NCI-H526 (cell line): ENCODE measurements around the gene ALK.
"Not testable (repeated sequence)": the region's sequence is repeated elsewhere in the genome, so short reads cannot be mapped to it uniquely, and the experiment has no call there.

Experiments used
- DNase-seq, 2 experiments: peaks; one replicate each; lab custom pipeline; 2025; lab: John Stamatoyannopoulos, UW

ALK gene

GRCh38 chr2:29755233-29755632 is 166.2 kb downstream of the ALK start:
- no peak for DNase-seq

- no peak for DNase-seq
Measured at GRCh38 chr2:29753671-29754444, 167.5 kb downstream of the ALK start.

DNA sequence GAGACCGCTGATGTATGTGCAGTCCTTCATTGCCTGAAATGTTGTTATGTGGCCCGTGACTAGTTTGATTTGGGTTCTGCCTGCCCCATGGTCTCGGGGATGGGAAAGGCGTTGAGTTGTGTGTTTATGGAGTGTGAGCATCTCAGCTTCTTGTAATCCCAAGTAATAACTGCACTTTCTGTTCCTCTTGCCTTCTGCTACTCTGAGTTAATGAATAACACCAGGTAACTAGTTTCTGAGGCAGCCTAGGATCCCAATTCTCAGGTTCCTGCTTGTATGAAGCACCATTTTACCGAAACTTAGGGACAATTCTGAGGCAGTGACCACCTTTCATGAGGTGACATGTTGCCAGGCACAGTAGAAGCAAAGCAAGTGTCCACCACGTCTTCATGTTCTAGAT is 170.0 kb downstream of the ALK start:
- no peak for DNase-seq

DNA sequence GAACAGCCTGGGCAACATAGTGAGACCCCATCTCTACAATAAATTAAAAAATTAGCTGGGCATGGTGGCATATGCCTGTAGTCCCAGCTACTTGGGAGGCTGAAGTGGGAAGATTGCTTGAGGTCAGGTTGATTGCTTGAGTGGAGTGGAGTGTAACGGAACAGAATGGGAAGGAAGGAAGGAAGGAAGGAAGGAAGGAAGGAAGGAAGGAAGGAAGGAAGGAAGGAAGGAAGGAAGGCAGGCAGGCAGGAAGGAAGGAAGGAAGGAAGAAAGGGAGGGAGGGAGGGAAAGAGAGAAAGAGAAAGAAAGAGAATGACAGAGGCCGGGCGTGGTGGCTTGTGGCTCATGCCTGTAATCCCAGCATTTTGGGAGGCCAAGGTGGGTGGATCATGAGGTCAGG is 170.9 kb downstream of the ALK start:
- not testable (repeated sequence) for DNase-seq

DNA sequence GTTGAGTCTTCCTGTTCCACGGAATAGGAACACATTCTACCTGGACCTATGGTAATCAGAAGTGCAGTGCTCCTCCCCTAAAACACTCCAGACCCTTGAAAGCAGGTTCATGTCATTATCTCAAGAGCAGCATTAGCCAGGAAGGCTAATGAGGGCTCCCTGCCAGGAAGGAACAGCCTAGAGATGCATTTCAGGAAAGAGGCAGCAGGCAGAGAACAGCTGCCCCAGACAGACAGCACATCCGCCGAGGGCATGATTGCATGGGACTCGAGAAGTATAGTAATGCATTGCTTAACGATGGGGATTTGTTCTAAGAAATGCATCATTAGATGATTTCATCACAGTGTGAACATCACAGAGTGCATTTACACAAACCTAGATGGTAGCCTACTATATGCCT is 171.5 kb downstream of the ALK start:
- no peak for DNase-seq

DNA sequence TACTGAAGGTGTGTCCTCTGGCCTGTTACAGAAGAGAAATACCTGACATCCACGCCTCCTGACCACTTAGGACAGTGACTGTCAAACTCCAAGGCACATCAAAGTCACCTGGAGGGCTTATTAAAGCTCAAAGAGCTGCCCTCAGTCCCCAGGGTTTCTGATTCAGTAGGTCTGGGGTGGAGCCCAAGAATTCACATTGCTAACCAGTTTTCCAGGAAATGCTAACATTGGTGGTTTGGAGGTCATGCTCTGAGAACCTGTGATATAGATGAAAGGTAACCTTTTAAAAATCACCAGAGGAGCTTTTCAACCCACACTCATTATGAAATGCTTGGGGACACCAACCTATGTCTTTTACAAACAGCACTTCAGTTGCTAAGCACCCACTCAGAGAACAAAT is 172.3 kb downstream of the ALK start:
- no peak for DNase-seq

GRCh38 chr2:29747786-29748470 is 173.5 kb downstream of the ALK start:
- no peak for DNase-seq

DNA sequence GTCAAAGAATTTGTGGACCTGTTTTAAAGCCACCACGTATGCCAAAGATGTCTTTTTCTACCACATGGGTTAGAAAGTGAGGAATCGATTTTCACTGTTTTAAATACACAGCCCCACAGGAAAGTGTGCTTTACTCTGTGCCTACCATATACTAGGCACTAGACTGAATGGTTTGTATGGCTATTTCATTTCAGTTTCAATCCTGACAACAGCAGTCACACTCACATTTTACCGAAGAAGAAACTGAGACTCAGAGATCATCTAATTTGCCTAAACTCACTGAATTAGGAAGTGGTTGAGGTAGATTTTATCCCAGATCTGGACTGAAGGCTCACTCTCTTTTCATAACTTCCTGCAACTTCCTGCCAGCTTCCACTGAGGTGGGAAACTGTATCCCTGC is 176.4 kb downstream of the ALK start:
- DNase-seq, result no peak

DNA sequence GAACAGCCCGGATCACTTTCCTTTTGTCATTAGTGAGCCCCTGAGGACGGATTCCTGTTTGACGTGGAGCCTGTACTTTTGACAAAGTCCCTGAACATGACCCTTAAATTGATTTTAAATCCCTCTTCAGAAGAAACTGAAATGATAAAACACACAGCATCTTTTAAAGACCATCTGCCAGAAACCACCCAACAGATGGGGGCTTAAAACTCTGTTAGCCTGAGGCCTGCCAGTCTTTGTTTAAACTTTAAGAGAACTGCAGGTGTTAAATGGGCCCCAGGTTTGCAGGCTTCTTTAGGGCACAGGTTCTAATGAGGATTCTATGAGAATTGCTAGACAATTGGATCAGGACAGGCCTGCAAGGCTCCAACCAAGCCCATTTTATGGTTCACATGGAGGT is 177.9 kb downstream of the ALK start:
- DNase-seq, result no peak

DNA sequence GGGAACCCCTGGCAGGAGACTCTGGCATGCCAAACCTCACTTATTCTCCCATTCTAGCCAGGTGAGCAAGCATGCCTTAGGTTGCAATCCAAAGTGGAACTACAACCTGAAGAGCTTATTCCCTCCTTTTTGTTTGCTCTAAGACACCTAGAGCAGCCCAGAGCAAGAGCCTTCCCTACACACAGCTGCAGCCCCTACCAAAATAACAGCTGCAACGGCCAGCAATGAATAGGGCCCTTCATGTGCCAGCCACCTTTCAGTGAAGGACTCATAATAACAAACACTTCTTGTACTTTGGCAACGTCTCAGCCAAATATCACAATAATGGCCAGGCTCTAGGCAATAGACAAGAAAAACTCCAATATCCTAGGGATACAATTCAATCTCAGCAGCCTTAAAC is 178.7 kb downstream of the ALK start:
- no peak for DNase-seq

GRCh38 chr2:29741132-29741531 is 180.3 kb downstream of the ALK start:
- no peak for DNase-seq

GRCh38 chr2:29733965-29734364 is 187.4 kb downstream of the ALK start:
- no peak for DNase-seq

- DNase-seq, result no peak
Measured at GRCh38 chr2:29733213-29733612, 188.2 kb downstream of the ALK start.

GRCh38 chr2:29731948-29732347 is 189.4 kb downstream of the ALK start:
- no peak for DNase-seq

GRCh38 chr2:29729932-29730331 is 191.5 kb downstream of the ALK start:
- no peak for DNase-seq

- DNase-seq, result no peak
Measured at GRCh38 chr2:29729401-29729800, 192.0 kb downstream of the ALK start.

DNA sequence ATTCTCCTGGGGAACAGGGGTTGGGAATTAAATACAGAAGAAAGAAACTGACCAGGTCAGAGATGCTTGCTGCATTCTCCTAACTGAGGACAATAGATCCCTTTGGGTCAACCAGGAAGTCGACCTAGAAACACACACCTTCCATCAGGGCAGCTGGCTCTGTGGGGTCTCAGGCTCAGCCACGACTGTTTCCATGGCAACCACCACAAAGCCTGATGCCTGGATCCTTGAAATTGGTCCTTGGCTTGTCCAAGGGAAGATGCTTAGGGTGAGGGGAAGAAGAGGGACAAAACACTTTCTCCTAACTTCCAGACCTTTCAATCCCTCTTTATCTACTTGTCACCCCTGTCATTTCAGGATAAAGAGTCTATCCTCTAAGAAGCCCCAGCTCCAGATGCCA is 194.4 kb downstream of the ALK start:
- DNase-seq, result no peak

DNA sequence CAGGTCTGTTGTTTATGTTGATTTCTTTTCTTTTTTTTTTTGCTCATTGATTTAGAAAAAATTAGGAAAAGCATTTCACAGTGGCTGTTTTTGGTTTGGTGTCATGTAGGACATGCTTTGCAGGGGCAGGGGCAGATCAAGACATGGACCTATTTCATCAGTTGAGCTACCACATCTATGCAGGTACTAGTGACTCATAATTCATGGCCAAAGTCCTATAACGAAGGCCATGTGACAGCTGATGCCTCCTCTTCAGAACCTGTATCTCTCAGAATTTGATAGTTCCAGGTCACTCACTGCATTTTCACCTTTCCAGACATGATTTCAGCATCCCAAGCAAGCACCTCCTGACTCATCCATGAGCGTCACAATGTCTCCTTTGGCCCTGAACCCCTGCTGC is 195.8 kb downstream of the ALK start:
- DNase-seq, result no peak

GRCh38 chr2:29724282-29724681 is 197.1 kb downstream of the ALK start:
- DNase-seq, result peak in 1 of 2 experiments; percentile 31

GRCh38 chr2:29723255-29724001 is 198.0 kb downstream of the ALK start:
- DNase-seq, result peak; percentile 46 to 56

DNA sequence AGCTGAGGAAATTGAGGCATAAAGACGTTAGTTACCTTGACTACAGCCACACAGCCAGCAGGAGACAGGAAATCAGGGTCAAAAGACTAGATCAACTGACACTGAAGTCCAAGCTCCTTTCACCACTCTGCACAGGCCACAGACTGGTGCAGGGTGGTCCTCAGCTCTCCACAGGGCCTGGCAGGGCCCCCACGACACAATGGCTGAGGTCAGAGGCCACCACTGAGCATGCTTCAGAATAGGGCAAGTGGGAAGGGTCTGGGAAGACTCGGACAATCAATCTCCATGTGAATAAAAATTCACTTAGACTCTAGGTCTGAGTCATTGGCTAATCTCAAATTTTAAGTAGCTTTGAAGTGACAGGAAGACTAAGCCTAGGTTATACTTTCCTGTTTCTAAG is 201.7 kb downstream of the ALK start:
- DNase-seq, result no peak

GRCh38 chr2:29718076-29718686 is 203.2 kb downstream of the ALK start:
- peak; percentile 72 to 73 for DNase-seq

DNA sequence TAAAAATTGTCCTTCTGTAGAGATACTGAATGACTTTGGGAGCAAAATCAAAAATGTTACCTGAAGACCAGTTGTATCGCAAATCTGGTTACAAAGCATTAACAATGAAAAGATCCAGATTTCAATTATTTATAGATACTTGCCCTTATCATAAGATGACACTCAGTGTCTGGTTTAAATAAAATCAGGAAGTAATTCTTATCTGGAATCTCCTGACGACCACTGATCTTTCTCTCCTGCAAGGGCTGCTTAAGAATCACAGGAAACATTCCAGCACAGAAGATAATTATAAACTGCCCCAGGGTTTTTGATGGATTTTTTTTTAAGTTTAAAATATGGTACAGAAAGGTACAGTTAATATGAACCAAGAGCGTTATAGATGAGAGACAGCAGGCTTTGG is 205.7 kb downstream of the ALK start:
- DNase-seq, result no peak
